ENCODE measurements around the gene CRYAA.
A peak's percentile ranks its signal among the peaks of the same experiment; 100 is the strongest.
"Not testable (repeated sequence)": the region's sequence is repeated elsewhere in the genome, so short reads cannot be mapped to it uniquely, and the experiment has no call there.

Gene CRYAA

GRCh38 chr21:43169230-43169886, 550 bp downstream of the CRYAA start:
- ATAC-seq (ENCODE audit: low read depth); H3K27ac Mint-ChIP-seq; H3K36me3 Mint-ChIP-seq; DNase-seq (ENCODE audit: low spot score in 2 of 2); H3K9me3 Mint-ChIP-seq; H3K4me1 Mint-ChIP-seq; H3K4me3 Mint-ChIP-seq; H3K27me3 Mint-ChIP-seq: not testable (repeated sequence)

GRCh38 chr21:43169891-43170290, 1.1 kb downstream of the CRYAA start:
- H3K4me1 Mint-ChIP-seq; ATAC-seq (ENCODE audit: low read depth); H3K27me3 Mint-ChIP-seq; H3K9me3 Mint-ChIP-seq; DNase-seq (ENCODE audit: low spot score in 2 of 2); H3K4me3 Mint-ChIP-seq; H3K27ac Mint-ChIP-seq; H3K36me3 Mint-ChIP-seq: not testable (repeated sequence)

GRCh38 chr21:43172812-43173211, 4.0 kb downstream of the CRYAA start:
- ATAC-seq (ENCODE audit: low read depth); H3K4me3 Mint-ChIP-seq; H3K36me3 Mint-ChIP-seq; DNase-seq (ENCODE audit: low spot score in 2 of 2); H3K9me3 Mint-ChIP-seq; H3K27me3 Mint-ChIP-seq; H3K27ac Mint-ChIP-seq; H3K4me1 Mint-ChIP-seq: not testable (repeated sequence)

DNA sequence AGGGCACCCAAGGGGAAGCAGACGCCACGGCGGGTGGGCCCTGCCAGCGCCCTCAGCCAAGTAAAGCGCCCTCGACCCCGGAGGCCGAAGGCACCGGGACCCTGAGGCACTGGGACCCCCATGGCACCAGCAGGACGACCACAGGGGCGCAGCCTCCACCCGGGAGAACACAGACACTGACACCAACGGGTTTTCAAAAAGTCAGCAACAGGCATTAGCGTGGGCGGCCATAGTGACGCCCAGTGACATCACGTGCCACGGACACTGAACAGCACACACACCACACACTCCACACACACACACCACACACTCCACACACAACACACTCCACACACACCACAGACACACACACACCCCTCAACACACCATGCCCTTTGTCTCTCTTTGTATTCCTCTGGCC, 4.6 kb downstream of the CRYAA start:
- not testable (repeated sequence) for H3K4me3 Mint-ChIP-seq; H3K36me3 Mint-ChIP-seq; ATAC-seq (ENCODE audit: low read depth); H3K27me3 Mint-ChIP-seq; H3K4me1 Mint-ChIP-seq; DNase-seq (ENCODE audit: low spot score in 2 of 2); H3K27ac Mint-ChIP-seq; H3K9me3 Mint-ChIP-seq

GRCh38 chr21:43173930-43174329, 5.1 kb downstream of the CRYAA start:
- not testable (repeated sequence) for H3K9me3 Mint-ChIP-seq; DNase-seq (ENCODE audit: low spot score in 2 of 2); H3K27ac Mint-ChIP-seq; ATAC-seq (ENCODE audit: low read depth); H3K27me3 Mint-ChIP-seq; H3K4me3 Mint-ChIP-seq; H3K4me1 Mint-ChIP-seq; H3K36me3 Mint-ChIP-seq

GRCh38 chr21:43174998-43175397, 6.2 kb downstream of the CRYAA start:
- H3K27me3 Mint-ChIP-seq; DNase-seq (ENCODE audit: low spot score in 2 of 2); ATAC-seq (ENCODE audit: low read depth); H3K4me3 Mint-ChIP-seq; H3K9me3 Mint-ChIP-seq; H3K36me3 Mint-ChIP-seq; H3K4me1 Mint-ChIP-seq; H3K27ac Mint-ChIP-seq: not testable (repeated sequence)

- peak; percentile 66 for ATAC-seq (ENCODE audit: low read depth)
- not testable (repeated sequence) for DNase-seq (ENCODE audit: low spot score in 2 of 2); H3K36me3 Mint-ChIP-seq; H3K27me3 Mint-ChIP-seq; H3K27ac Mint-ChIP-seq; H3K4me3 Mint-ChIP-seq; H3K4me1 Mint-ChIP-seq; H3K9me3 Mint-ChIP-seq
Observed at GRCh38 chr21:43176621-43177020, 7.8 kb downstream of the CRYAA start.

DNA sequence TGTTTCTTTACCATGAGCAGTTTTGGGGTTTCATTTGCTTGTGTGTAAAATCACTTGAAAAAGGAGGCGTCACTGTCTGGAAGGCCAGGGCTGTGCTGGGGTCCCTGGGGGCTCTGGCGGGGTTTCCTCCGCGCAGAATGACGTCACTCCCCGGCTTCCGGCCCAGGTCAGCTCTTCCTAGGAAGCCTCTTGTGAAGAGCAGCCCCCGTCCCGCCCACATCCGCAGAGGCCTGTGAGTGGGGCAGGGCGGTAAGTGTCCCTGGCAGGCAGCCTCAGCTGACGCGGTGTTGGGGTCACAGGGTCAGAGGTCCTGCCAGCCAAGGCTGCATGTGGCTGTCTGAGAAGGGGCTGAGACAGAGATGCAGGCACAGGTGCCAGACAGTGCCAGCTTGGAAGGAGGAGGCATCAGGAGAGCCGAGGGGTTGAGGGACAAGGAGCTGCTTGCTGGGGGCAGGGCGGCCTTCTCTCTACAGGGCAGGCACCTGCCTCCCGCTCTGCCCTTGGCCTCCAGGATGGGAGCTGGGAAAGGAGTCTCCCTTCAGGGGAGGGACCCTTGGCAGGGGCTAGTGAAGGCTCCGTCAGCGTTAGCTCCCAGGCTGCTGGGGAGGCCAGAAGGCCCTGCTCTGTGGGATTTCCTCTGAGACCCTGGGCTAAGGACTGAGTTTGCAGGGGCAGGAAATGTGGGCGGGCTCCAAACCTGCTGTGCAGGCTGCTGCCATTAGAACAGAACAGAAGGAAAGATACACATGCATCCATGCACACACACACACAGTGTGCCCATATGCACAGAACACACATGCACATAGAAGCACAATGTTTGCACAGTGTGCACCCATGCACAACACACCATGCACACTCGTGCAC, 8.5 kb downstream of the CRYAA start:
- H3K9me3 Mint-ChIP-seq; H3K27me3 Mint-ChIP-seq; H3K4me3 Mint-ChIP-seq; H3K4me1 Mint-ChIP-seq; H3K27ac Mint-ChIP-seq; H3K36me3 Mint-ChIP-seq; DNase-seq (ENCODE audit: low spot score in 2 of 2): not testable (repeated sequence)
- peak; percentile 82 for ATAC-seq (ENCODE audit: low read depth)

- not testable (repeated sequence) for ATAC-seq (ENCODE audit: low read depth); H3K27me3 Mint-ChIP-seq; H3K36me3 Mint-ChIP-seq; H3K4me1 Mint-ChIP-seq; H3K4me3 Mint-ChIP-seq; DNase-seq (ENCODE audit: low spot score in 2 of 2); H3K27ac Mint-ChIP-seq; H3K9me3 Mint-ChIP-seq
Observed at GRCh38 chr21:43178175-43178826, 9.5 kb downstream of the CRYAA start.

GRCh38 chr21:43181033-43181432, 12.2 kb downstream of the CRYAA start:
- not testable (repeated sequence) for H3K4me1 Mint-ChIP-seq; H3K27ac Mint-ChIP-seq; H3K27me3 Mint-ChIP-seq; H3K36me3 Mint-ChIP-seq; H3K4me3 Mint-ChIP-seq; DNase-seq (ENCODE audit: low spot score in 2 of 2); ATAC-seq (ENCODE audit: low read depth); H3K9me3 Mint-ChIP-seq

DNA sequence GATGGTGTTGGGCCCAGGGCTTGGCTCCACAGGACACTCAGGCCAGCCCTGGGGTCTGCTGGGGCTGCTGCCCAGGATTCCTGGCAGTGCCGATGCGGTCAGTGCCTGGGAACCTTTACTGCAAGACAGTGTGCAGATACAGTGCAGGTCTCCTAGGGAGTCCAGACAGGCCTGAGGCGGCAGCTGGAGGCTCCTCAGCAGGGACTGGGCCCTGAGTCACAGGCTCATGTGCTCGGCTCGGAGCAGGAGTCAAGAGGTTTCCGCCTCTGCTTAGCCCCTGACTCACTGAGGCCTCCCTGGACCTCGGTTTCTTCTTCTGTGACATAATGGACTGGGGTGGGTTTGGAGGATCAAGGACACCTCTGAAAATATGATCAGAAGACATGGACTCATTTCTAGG, 18.5 kb downstream of the CRYAA start:
- ATAC-seq (ENCODE audit: low read depth); H3K4me3 Mint-ChIP-seq; H3K27me3 Mint-ChIP-seq; H3K36me3 Mint-ChIP-seq; H3K9me3 Mint-ChIP-seq; DNase-seq (ENCODE audit: low spot score in 2 of 2); H3K27ac Mint-ChIP-seq: not testable (repeated sequence)
- H3K4me1 Mint-ChIP-seq = peaks cover 20% of the 10 kb centered on the region

- Mint-ChIP-seq H3K4me1 (peaks cover 20% of the 10 kb centered on the region), H3K27ac (no peak overlapping the region), H3K27me3 (peaks cover 2% of the 10 kb centered on the region), H3K36me3 (no peaks in the 10 kb centered on the region), H3K4me3 (no peak overlapping the region), H3K9me3 (no peaks in the 10 kb centered on the region)
- DNase-seq (ENCODE audit: low spot score in 2 of 2) = peak in 1 of 2 donors; percentile 7
- ATAC-seq (ENCODE audit: low read depth) = no peak
Observed at GRCh38 chr21:43187715-43188114, 18.9 kb downstream of the CRYAA start.

DNA sequence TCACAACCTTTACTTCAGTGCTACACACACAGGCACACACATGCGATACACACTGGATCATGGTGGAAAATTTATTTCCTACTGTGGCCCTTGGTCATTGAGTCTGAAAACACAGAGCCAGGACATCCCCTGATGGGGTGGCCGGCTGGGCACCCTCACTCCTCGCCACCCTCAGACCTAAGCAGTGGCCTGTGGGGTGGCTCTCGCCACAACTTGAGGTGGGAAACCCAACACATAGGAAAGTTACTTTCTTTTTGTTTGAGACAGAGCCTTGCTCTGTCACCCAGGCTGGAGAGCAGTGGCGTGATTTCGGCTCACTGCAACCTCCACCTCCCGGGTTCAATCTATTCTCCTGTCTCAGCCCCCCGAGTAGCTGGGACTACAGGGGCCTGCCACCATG, 19.4 kb downstream of the CRYAA start:
- H3K27me3 Mint-ChIP-seq = peaks cover 6% of the 10 kb centered on the region
- peaks cover 2% of the 10 kb centered on the region for H3K36me3 Mint-ChIP-seq
- no peak overlapping the region for H3K4me3 Mint-ChIP-seq
- H3K9me3 Mint-ChIP-seq = no peaks in the 10 kb centered on the region
- no peak for ATAC-seq (ENCODE audit: low read depth)
- H3K4me1 Mint-ChIP-seq = peaks cover 24% of the 10 kb centered on the region
- H3K27ac Mint-ChIP-seq = peak overlapping the region; percentile 60
- peak in 1 of 2 donors; percentile 8 for DNase-seq (ENCODE audit: low spot score in 2 of 2)

DNA sequence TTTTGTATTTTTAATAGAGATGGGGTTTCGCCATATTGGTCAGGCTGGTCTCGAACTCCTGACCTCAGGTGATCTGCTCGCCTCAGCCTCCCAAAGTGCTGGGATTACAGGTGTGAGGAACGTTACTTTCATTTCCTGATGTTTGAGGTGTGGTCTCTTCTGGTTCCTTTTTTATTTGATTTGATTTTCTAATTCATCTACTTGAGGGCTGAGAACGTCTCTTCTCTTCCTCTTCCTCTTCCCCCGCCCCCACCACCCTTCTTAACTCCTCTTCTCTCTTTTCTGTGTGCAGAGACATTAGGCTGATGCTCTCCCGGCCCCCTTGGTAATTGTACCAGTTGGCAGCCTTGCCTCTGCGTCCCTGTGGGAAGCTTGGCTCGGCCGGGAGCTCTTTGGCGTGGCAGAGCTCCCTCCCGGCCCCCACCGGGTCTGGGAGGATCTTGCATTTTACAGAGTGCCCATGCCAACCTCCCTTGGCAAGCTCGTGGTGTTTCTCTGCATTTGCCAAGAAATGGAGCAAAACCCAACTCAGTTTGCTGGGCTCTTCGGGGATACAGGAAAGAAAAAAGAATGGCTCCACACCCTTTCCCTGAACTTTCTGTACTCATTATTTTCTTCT, 19.9 kb downstream of the CRYAA start:
- Mint-ChIP-seq H3K27ac (peak overlapping the region; percentile 60), H3K27me3 (peaks cover 8% of the 10 kb centered on the region), H3K36me3 (peaks cover 4% of the 10 kb centered on the region), H3K9me3 (no peaks in the 10 kb centered on the region), H3K4me1 (peaks cover 27% of the 10 kb centered on the region), H3K4me3 (peak overlapping the region; percentile 63)
- ATAC-seq (ENCODE audit: low read depth) = peak; percentile 85
- DNase-seq (ENCODE audit: low spot score in 2 of 2) = peak in 1 of 2 donors; percentile 9

All from memory B cell (primary cell).